HG03280 (cell line): Measurements from ENCODE around the gene CLEC10A.
"Not testable (repeated sequence)": the region's sequence is repeated elsewhere in the genome, so short reads cannot be mapped to it uniquely, and the experiment has no call there.

ENCODE experiments used
- ATAC-seq: cut with Tn5 transposase; IDR thresholded peaks from one replicate; pipeline ENCODE4 v1.9.1; 2021; ENCODE audit warnings: mild to moderate bottlenecking, moderate library complexity; ENCODE audit not compliant: unreplicated experiment

CLEC10A gene

GRCh38 chr17:7078711-7079110 lies 1.3 kb downstream of the CLEC10A start:
- no peak for ATAC-seq

- no peak for ATAC-seq
Observed at GRCh38 chr17:7077911-7078546, 2.0 kb downstream of the CLEC10A start.

- ATAC-seq: no peak
Observed at GRCh38 chr17:7074931-7075330, 5.1 kb downstream of the CLEC10A start.

- ATAC-seq: no peak
Observed at GRCh38 chr17:7072406-7072805, 7.6 kb downstream of the CLEC10A start.

GRCh38 chr17:7070712-7071111 lies 9.3 kb downstream of the CLEC10A start:
- ATAC-seq: no peak

- ATAC-seq: no peak
Observed at GRCh38 chr17:7068268-7068667, 11.8 kb downstream of the CLEC10A start.

- no peak for ATAC-seq
Observed at GRCh38 chr17:7067198-7067597, 12.9 kb downstream of the CLEC10A start.

- ATAC-seq: no peak
Observed at GRCh38 chr17:7064261-7064660, 15.8 kb downstream of the CLEC10A start.

- ATAC-seq: no peak
Observed at GRCh38 chr17:7063518-7064094, 16.4 kb downstream of the CLEC10A start.

GRCh38 chr17:7060165-7060891 lies 19.7 kb downstream of the CLEC10A start:
- ATAC-seq: no peak

GRCh38 chr17:7058831-7059447 lies 21.1 kb downstream of the CLEC10A start:
- no peak for ATAC-seq

GRCh38 chr17:7056386-7056785 lies 23.7 kb downstream of the CLEC10A start:
- ATAC-seq: no peak

- not testable (repeated sequence) for ATAC-seq
Observed at GRCh38 chr17:7050583-7050982, 29.5 kb downstream of the CLEC10A start.

- ATAC-seq: no peak
Observed at GRCh38 chr17:7048968-7049367, 31.1 kb downstream of the CLEC10A start.

GRCh38 chr17:7047566-7047965 lies 32.5 kb downstream of the CLEC10A start:
- no peak for ATAC-seq

- ATAC-seq: not testable (repeated sequence)
Observed at GRCh38 chr17:7046725-7047397, 33.2 kb downstream of the CLEC10A start.

- ATAC-seq: no peak
Observed at GRCh38 chr17:7046127-7046724, 33.8 kb downstream of the CLEC10A start.

GRCh38 chr17:7045492-7046126 lies 34.4 kb downstream of the CLEC10A start:
- ATAC-seq: no peak

GRCh38 chr17:7043497-7044198 lies 36.4 kb downstream of the CLEC10A start, which contains the start of gene SLC16A11:
SLC16A11 (minus strand) TSS chr17:7044092; CDS start chr17:7043513, 579 bp downstream.
- ATAC-seq: no peak

GRCh38 chr17:7043182-7043496 lies 36.9 kb downstream of the CLEC10A start:
- ATAC-seq: no peak
